GM12801 (cell line): ENCODE results near the gene TP53BP1.

Source experiments
- CTCF ChIP-seq: IDR thresholded peaks from one replicate; pipeline ENCODE4 v1.5.1; 2011; ENCODE audit warnings: control low read depth; ENCODE audit not compliant: insufficient read length; ENCODE audit errors: extremely low read depth

Gene TP53BP1

DNA sequence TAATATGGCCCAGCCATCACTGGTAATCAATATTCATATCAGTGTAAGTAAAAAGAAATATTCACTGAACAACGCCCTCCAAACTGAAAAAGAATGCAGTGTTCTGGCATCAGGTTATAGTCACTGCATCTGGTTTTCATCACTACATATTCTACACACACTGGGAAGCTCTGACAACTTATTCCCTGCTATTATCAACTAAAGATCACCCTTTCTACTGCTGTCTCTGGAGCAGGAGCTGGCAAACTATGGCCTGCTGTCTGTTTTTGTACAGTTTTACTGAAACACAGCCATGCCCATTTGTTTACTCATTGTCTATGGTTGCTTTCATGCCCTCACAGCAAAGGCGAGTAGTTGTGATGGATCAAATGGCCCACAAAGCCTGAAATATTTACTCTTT lies 86.8 kb downstream of the TP53BP1 start:
- no peak for TF ChIP-seq CTCF

GRCh38 chr15:43404130-43404529 lies 88.8 kb downstream of the TP53BP1 start:
- no peak for TF ChIP-seq CTCF

GRCh38 chr15:43403616-43404015 lies 89.3 kb downstream of the TP53BP1 start:
- TF ChIP-seq CTCF, result no peak

DNA sequence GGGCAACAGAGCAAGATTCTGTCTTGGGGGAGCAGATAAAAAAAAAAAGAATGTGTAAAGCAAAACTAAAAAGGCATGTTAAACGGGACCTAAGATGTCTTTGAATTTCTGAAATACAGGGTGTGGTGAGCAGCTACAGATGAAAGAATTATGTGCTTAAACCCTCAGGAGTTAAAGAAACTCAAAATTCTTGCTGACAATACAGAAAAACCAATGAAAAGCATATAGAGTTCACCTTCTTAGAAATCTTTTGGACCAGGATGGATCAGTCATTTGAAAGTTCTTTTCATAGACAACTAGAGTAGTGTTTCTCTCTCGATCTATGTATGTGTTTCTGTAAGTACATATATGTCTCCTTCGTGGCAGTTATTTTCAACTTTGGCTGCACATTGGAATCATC lies 90.7 kb downstream of the TP53BP1 start:
- TF ChIP-seq CTCF, result no peak

- no peak for TF ChIP-seq CTCF
Observed at GRCh38 chr15:43390723-43391122, 102.2 kb downstream of the TP53BP1 start.

GRCh38 chr15:43383070-43383469 lies 109.9 kb downstream of the TP53BP1 start:
- no peak for TF ChIP-seq CTCF

- TF ChIP-seq CTCF, result no peak
Observed at GRCh38 chr15:43382310-43382709, 110.6 kb downstream of the TP53BP1 start.

GRCh38 chr15:43378601-43379000 lies 114.4 kb downstream of the TP53BP1 start:
- TF ChIP-seq CTCF, result no peak
